GM12872 (cell line): Measurements from ENCODE around the gene PDE10A.

Experiments
- TF ChIP-seq, protein P1 (sequence below): IDR thresholded peaks from 3 replicates; pipeline ENCODE4 v1.5.1; 2011; ENCODE audit warnings: low read depth, mild to moderate bottlenecking, low read length, moderate library complexity; ENCODE audit not compliant: insufficient read depth

PDE10A gene

DNA sequence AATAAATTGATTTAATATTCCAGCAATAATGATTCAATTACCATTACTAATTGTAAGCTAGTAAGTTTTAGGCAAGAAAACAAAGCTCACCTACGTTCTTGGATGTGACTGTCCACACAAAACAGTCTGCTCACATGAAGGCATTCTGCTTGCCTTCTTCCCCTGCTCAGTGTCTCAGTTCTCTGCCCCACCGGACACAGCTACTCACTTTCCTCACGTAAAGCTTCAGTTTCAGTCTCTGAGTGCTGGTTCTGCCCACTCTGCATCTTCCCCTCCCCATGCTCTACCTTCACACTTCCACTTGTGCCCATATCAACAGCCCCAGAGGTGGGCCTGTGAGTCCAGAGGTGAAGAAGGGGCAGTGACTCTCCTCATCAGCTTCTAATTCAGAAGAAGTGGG is 279.7 kb downstream of the PDE10A start:
- TF ChIP-seq, protein P1, sequence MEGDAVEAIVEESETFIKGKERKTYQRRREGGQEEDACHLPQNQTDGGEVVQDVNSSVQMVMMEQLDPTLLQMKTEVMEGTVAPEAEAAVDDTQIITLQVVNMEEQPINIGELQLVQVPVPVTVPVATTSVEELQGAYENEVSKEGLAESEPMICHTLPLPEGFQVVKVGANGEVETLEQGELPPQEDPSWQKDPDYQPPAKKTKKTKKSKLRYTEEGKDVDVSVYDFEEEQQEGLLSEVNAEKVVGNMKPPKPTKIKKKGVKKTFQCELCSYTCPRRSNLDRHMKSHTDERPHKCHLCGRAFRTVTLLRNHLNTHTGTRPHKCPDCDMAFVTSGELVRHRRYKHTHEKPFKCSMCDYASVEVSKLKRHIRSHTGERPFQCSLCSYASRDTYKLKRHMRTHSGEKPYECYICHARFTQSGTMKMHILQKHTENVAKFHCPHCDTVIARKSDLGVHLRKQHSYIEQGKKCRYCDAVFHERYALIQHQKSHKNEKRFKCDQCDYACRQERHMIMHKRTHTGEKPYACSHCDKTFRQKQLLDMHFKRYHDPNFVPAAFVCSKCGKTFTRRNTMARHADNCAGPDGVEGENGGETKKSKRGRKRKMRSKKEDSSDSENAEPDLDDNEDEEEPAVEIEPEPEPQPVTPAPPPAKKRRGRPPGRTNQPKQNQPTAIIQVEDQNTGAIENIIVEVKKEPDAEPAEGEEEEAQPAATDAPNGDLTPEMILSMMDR = no peak

DNA sequence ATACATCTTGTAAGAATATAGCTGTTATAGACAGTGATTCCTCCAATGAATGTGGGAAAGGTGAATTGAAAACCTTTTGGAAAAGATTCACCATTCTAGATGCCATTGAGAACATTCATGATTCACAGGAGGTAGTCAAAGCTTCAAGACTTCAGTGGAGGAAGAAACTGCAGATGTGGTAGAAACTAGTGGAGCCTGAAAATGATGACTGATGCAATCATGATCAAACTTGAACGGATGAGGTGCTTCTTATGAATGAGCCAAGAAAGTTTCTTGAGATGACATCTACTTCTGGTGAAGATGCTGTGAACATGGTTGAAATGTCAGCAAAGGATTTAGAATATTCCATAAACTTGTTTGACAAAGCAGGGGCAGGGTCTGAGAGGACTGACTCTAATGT is 286.9 kb downstream of the PDE10A start:
- TF ChIP-seq, protein P1 = no peak

DNA sequence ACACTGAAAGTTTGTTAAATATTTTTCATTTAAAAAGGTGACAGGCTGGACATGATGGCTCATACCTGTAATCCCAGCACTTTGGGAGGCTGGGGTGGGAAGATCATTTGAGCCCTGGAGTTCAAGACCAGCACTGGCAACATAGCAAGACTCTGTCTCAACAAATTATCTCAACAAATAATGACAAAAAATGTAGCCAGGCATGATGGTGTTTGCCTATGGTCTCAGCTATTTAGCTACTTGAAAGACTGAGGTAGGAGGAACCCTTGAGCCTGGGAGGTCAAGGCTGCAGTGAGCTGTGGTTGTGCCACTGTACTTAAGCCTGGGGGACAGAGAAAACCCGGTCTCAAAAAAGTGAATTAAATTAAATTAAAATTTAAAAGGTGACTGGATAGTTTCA is 297.7 kb downstream of the PDE10A start:
- TF ChIP-seq, protein P1 = no peak

GRCh38 chr6:165345700-165346099 is 317.3 kb downstream of the PDE10A start:
- TF ChIP-seq, protein P1 = no peak

GRCh38 chr6:165340532-165340931 is 322.5 kb downstream of the PDE10A start:
- TF ChIP-seq, protein P1 = no peak

DNA sequence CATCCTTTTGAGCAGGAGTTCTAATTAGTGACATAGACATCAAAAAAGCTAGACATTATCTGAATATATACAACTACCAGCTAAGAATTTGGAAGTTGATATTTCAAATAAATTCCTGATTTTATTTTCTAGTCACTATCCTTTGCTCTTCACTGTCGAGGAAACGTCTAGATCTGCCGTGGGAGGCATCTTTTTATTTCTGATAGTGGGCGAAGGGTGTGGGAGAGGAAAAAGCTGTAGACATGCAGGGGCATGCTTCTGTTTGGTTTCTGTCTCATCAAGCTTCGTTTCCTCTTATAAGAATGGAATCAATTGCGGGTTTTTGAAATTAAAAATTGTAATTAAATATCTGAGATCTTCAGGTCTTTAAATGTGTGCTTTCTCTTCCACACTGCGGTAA is 337.4 kb downstream of the PDE10A start:
- TF ChIP-seq, protein P1 = no peak

- TF ChIP-seq, protein P1 = no peak
These were observed 341.4 kb downstream of the PDE10A start for GRCh38 chr6:165321555-165322145.

- TF ChIP-seq, protein P1 = no peak
These were observed 341.9 kb downstream of the PDE10A start for GRCh38 chr6:165321150-165321549.
